PC-9 (cell line): ENCODE measurements around the gene PITX3. TPM values are rescaled to one million over a fixed set of nuclear protein-coding genes. Genes with fewer than 3 reads are reported as not detected.

Experiments used
- BruUV-seq: library from RNA; stranded (reverse); fragments of 400-500 nt; replicated peaks from 2 replicates; lab custom pipeline; 2021; lab: Mats Ljungman, UMichigan
- CTCF ChIA-PET: fragments of 300-600 bp; sonication (Branson Sonifier 250); formaldehyde crosslinking; loops from one replicate; lab custom pipeline; 2022; ENCODE audit warnings: antibody characterized with exemption; lab: Charles Lee
- POLR2A ChIA-PET: fragments of 300-600 bp; sonication (Branson Sonifier 250); formaldehyde crosslinking; loops from one replicate; lab custom pipeline; 2022; ENCODE audit warnings: antibody characterized with exemption; ENCODE audit not compliant: unreplicated experiment; lab: Charles Lee
- DNase-seq, 2 experiments: peaks; one replicate each; pipeline versions ENCODE4 v3.0.0 to v3.0.0-alpha.2; 2015 to 2022; ENCODE audit warnings: mixed read lengths in 1 of 2
- H2AFZ ChIP-seq: fragments of 200-600 bp; sonication (generic); 2 replicates; pipeline ENCODE4 v1.8.1; 2017; ENCODE audit warnings: antibody characterized with exemption
- H3F3A ChIP-seq: fragments of 200-600 bp; sonication (generic); 2 replicates; pipeline ENCODE4 v1.8.1; 2017; ENCODE audit warnings: antibody characterized with exemption, mild to moderate bottlenecking, low read depth; ENCODE audit not compliant: insufficient read depth
- H3K27ac ChIP-seq: fragments of 200-600 bp; sonication (generic); 2 replicates; pipeline ENCODE4 v1.6.1; 2016; ENCODE audit warnings: mixed run types
- H3K27me3 ChIP-seq: fragments of 200-600 bp; sonication (generic); 2 replicates; pipeline ENCODE4 v1.6.1; 2016; ENCODE audit warnings: low read depth, mixed run types; ENCODE audit not compliant: insufficient read depth
- H3K36me3 ChIP-seq: fragments of 200-600 bp; sonication (generic); 2 replicates; pipeline ENCODE4 v1.6.1; 2016; ENCODE audit warnings: low read depth, mixed run types
- H3K4me1 ChIP-seq: fragments of 200-600 bp; sonication (generic); replicated peaks from 2 replicates; pipeline ENCODE4 v1.6.1; 2016; ENCODE audit warnings: mixed run types; ENCODE audit not compliant: insufficient read depth
- H3K4me2 ChIP-seq: fragments of 200-600 bp; sonication (generic); 2 replicates; pipeline ENCODE4 v1.6.1; 2017; ENCODE audit warnings: mixed run types
- H3K4me3 ChIP-seq: fragments of 200-600 bp; sonication (generic); 2 replicates; pipeline ENCODE4 v1.6.1; 2016; ENCODE audit warnings: mixed run types
- H3K79me2 ChIP-seq: fragments of 200-600 bp; sonication (generic); 2 replicates; pipeline ENCODE4 v1.6.1; 2017; ENCODE audit warnings: low read depth, mixed run types
- H3K9me2 ChIP-seq: fragments of 200-600 bp; sonication (generic); 2 replicates; pipeline ENCODE4 v1.8.1; 2017; ENCODE audit warnings: mild to moderate bottlenecking; ENCODE audit not compliant: insufficient read depth
- H3K9me3 ChIP-seq: fragments of 200-600 bp; sonication (generic); 2 replicates; pipeline ENCODE4 v1.8.1; 2016; ENCODE audit warnings: low read depth; ENCODE audit not compliant: insufficient read depth
- H4K20me1 ChIP-seq: fragments of 200-600 bp; sonication (generic); 2 replicates; pipeline ENCODE4 v1.8.1; 2017; ENCODE audit not compliant: insufficient read depth
- CTCF ChIP-seq: fragments of 200-600 bp; sonication (generic); conservative IDR thresholded peaks from 2 replicates; pipeline ENCODE4 v1.6.1; 2017; ENCODE audit warnings: mixed run types, antibody characterized with exemption, mild to moderate bottlenecking, moderate library complexity
- EZH2 ChIP-seq: fragments of 200-600 bp; sonication (generic); IDR thresholded peaks from 2 replicates; pipeline ENCODE4 v1.8.0; 2017; ENCODE audit warnings: antibody characterized with exemption, low read depth
- intact Hi-C: fragments of 100-400 bp; cut with micrococcal nuclease; formaldehyde crosslinking; loops from one replicate; pipeline ENCODE4 v1.10.0; 2022; ENCODE audit not compliant: unreplicated experiment
- total RNA-seq: library from RNA; stranded (reverse); gene quantifications from 2 replicates; pipeline ENCODE4 v1.2.3, GENCODE V29; 2021

Gene PITX3
- total RNA-seq, 1 experiment from 2014 or later = not detected

GRCh38 chr10:102242118-102242485 lies 790 bp upstream of the PITX3 start:
- Histone ChIP-seq H3K4me2 (peak overlapping the region; percentile 46), H3K4me1 (peaks cover 16% of the 10 kb centered on the region), H3K79me2 (peaks cover 16% of the 10 kb centered on the region), H3K9me3 (no peaks in the 10 kb centered on the region), H3K4me3 (no peak overlapping the region), H3F3A (no peaks in the 10 kb centered on the region), H4K20me1 (peaks cover 5% of the 10 kb centered on the region; the same call in 1 of the 2 replicates), H3K36me3 (no peaks in the 10 kb centered on the region), H2AFZ (no peak overlapping the region), H3K9me2 (no peaks in the 10 kb centered on the region), H3K27me3 (no peaks in the 10 kb centered on the region), H3K27ac (no peak overlapping the region)
- no peak for DNase-seq
- POLR2A ChIA-PET = no interaction called here
- CTCF ChIA-PET = no interaction called here
- no peak for TF ChIP-seq CTCF
- TF ChIP-seq EZH2 = no peak
- intact Hi-C loops = no loop called here
- no TSS peak for BruUV-seq

- Histone ChIP-seq H3K4me3 (peak overlapping the region; percentile 36; the same call in 1 of the 2 replicates), H3K79me2 (peaks cover 5% of the 10 kb centered on the region), H3K36me3 (no peaks in the 10 kb centered on the region), H3K27me3 (no peaks in the 10 kb centered on the region), H3K9me2 (no peaks in the 10 kb centered on the region), H3K4me1 (peaks cover 5% of the 10 kb centered on the region), H3K9me3 (no peaks in the 10 kb centered on the region), H3K27ac (no peak overlapping the region), H3K4me2 (peak overlapping the region; percentile 46; the same call in 1 of the 2 replicates), H3F3A (no peaks in the 10 kb centered on the region), H4K20me1 (no peaks in the 10 kb centered on the region), H2AFZ (no peak overlapping the region)
- intact Hi-C loops = no loop called here
- POLR2A ChIA-PET = interaction anchor here (0.6 kb wide), 2 partner anchors 87 to 770 kb away, joined by 4 to 5 read pairs; no protein-coding TSS in a partner anchor
- CTCF ChIA-PET = no interaction called here
- no TSS peak for BruUV-seq
- TF ChIP-seq CTCF = no peak
- no peak for DNase-seq
These were observed 274 bp downstream of the PITX3 start for GRCh38 chr10:102241032-102241443.

GRCh38 chr10:102240467-102241031 lies 763 bp downstream of the PITX3 start:
- Histone ChIP-seq H3K79me2 (peaks cover under 1% of the 10 kb centered on the region; the same call in 1 of the 2 replicates), H3K4me2 (no peak overlapping the region), H4K20me1 (no peaks in the 10 kb centered on the region), H3K9me3 (no peaks in the 10 kb centered on the region), H3K4me1 (peaks cover 9% of the 10 kb centered on the region; the same call in 1 of the 2 replicates), H3K27ac (no peak overlapping the region), H3K36me3 (no peaks in the 10 kb centered on the region), H3F3A (no peaks in the 10 kb centered on the region), H3K4me3 (no peak overlapping the region), H3K9me2 (no peaks in the 10 kb centered on the region), H3K27me3 (no peaks in the 10 kb centered on the region), H2AFZ (no peak overlapping the region)
- DNase-seq = no peak
- TF ChIP-seq CTCF = no peak
- no peak for TF ChIP-seq EZH2
- POLR2A ChIA-PET = no interaction called here
- CTCF ChIA-PET = no interaction called here
- no TSS peak for BruUV-seq
- intact Hi-C loops = no loop called here
